ENCODE results near the gene C6orf120.

Gene C6orf120

GRCh38 chr6:169701954-169702839 is at the start of gene C6orf120, which contains the start of gene WDR27:
Gene C6orf120, plus strand, starts transcription at chr6:169702126. Its CDS starts 334 bp downstream, at chr6:169702460.
Gene WDR27, minus strand, starts transcription at chr6:169702029. Its CDS starts 13,024 bp downstream, at chr6:169689005.
- peak; percentile 96 for DNase-seq (ENCODE audit: low spot score)

GRCh38 chr6:169652896-169653295 is 49.0 kb upstream of the C6orf120 start:
- DNase-seq (ENCODE audit: low spot score) = no peak

- no peak for DNase-seq (ENCODE audit: low spot score)
These were observed 48.2 kb upstream of the C6orf120 start for GRCh38 chr6:169653691-169654090.

GRCh38 chr6:169654598-169655391 is 47.1 kb upstream of the C6orf120 start:
- DNase-seq (ENCODE audit: low spot score) = no peak

GRCh38 chr6:169656546-169657283 is 45.2 kb upstream of the C6orf120 start:
- no peak for DNase-seq (ENCODE audit: low spot score)

GRCh38 chr6:169657284-169657610 is 44.7 kb upstream of the C6orf120 start:
- no peak for DNase-seq (ENCODE audit: low spot score)

- DNase-seq (ENCODE audit: low spot score) = no peak
These were observed 41.9 kb upstream of the C6orf120 start for GRCh38 chr6:169659820-169660610.

GRCh38 chr6:169660751-169661390 is 41.1 kb upstream of the C6orf120 start:
- no peak for DNase-seq (ENCODE audit: low spot score)

GRCh38 chr6:169661391-169661756 is 40.6 kb upstream of the C6orf120 start:
- no peak for DNase-seq (ENCODE audit: low spot score)

GRCh38 chr6:169663468-169663867 is 38.5 kb upstream of the C6orf120 start:
- no peak for DNase-seq (ENCODE audit: low spot score)

- DNase-seq (ENCODE audit: low spot score) = no peak
These were observed 37.7 kb upstream of the C6orf120 start for GRCh38 chr6:169664227-169664626.

GRCh38 chr6:169665289-169665688 is 36.6 kb upstream of the C6orf120 start:
- DNase-seq (ENCODE audit: low spot score) = no peak

- DNase-seq (ENCODE audit: low spot score) = no peak
These were observed 35.5 kb upstream of the C6orf120 start for GRCh38 chr6:169666441-169666840.

- DNase-seq (ENCODE audit: low spot score) = no peak
These were observed 34.2 kb upstream of the C6orf120 start for GRCh38 chr6:169667716-169668115.

- no peak for DNase-seq (ENCODE audit: low spot score)
These were observed 33.6 kb upstream of the C6orf120 start for GRCh38 chr6:169668203-169668847.

- DNase-seq (ENCODE audit: low spot score) = no peak
These were observed 32.8 kb upstream of the C6orf120 start for GRCh38 chr6:169669147-169669546.

- DNase-seq (ENCODE audit: low spot score) = no peak
These were observed 32.0 kb upstream of the C6orf120 start for GRCh38 chr6:169669889-169670288.

GRCh38 chr6:169671563-169671962 is 30.4 kb upstream of the C6orf120 start:
- no peak for DNase-seq (ENCODE audit: low spot score)

- no peak for DNase-seq (ENCODE audit: low spot score)
These were observed 26.9 kb upstream of the C6orf120 start for GRCh38 chr6:169675011-169675410.

GRCh38 chr6:169677096-169677495 is 24.8 kb upstream of the C6orf120 start:
- DNase-seq (ENCODE audit: low spot score) = no peak

- no peak for DNase-seq (ENCODE audit: low spot score)
These were observed 23.6 kb upstream of the C6orf120 start for GRCh38 chr6:169678342-169678741.
